K562 (cell line): ENCODE results near the gene CCDC136. TPM values are rescaled to one million over a fixed set of nuclear protein-coding genes. Genes with fewer than 3 reads are reported as not detected.

ENCODE experiments used
- HMGN3 ChIP-seq: IDR thresholded peaks from 2 replicates; pipeline ENCODE4 v1.6.1; 2011; ENCODE audit warnings: borderline replicate concordance, low read depth, mild to moderate bottlenecking, mixed read lengths, low read length; ENCODE audit not compliant: insufficient read length; ENCODE audit errors: extremely low read depth
- ZNF217 ChIP-seq: sonication (generic); formaldehyde crosslinking; IDR thresholded peaks from 2 replicates; pipeline ENCODE4 v1.8.0; 2022; ENCODE audit warnings: mild to moderate bottlenecking, missing genetic modification reagents
- ZNF41 ChIP-seq: fragments of 250-450 bp; sonication (Bioruptor Pico); conservative IDR thresholded peaks from 2 replicates; pipeline ENCODE4 v1.4.0; 2020; ENCODE audit warnings: mild to moderate bottlenecking
- ZNF764 ChIP-seq: fragments of 250-450 bp; sonication (Bioruptor Pico); IDR thresholded peaks from 2 replicates; pipeline ENCODE4 v1.4.0; 2020; ENCODE audit warnings: low read depth, mild to moderate bottlenecking, moderate library complexity
- ZNF79 ChIP-seq: fragments of 250-450 bp; sonication (Bioruptor Pico); IDR thresholded peaks from 2 replicates; pipeline ENCODE4 v1.4.0; 2020; ENCODE audit warnings: low read depth, mild to moderate bottlenecking, moderate library complexity
- polyA plus RNA-seq, 8 experiments: library from polyadenylated mRNA; depleted of rRNA in 4 of 8; stranded (reverse) in 5 of 8; unstranded in 3 of 8; fragments of >200 nt; fragmentation: Nextera tagmentation in 2 of 8; fragmentation: Illumina TruSeq in 1 of 8; extraction: Ambion mirVana in 2 of 8; extraction: Trizol in 1 of 8; gene quantifications; 2 replicates each; pipeline versions ENCODE4 v1.2.1 to v1.2.3, GENCODE V29; 2011 to 2014; ENCODE audit warnings: inconsistent platforms in 1 of 8, missing spikeins in 1 of 8
- total RNA-seq, 7 experiments: library from RNA; depleted of rRNA in 6 of 7; stranded (reverse); fragments of >200 nt in 6 of 7; fragmentation: Illumina TruSeq in 2 of 7; extraction: Trizol in 2 of 7; gene quantifications; 2 replicates each; pipeline versions ENCODE4 v1.2.1 to v1.2.3, GENCODE V29; 2011 to 2021; ENCODE audit warnings: low replicate concordance in 1 of 7
- TF ChIP-seq, protein P1 (sequence below), 2 experiments: fragments of 450-650 bp in 1 of 2; sonication (generic) in 1 of 2; formaldehyde crosslinking in 1 of 2; IDR thresholded peaks; 2 replicates each; pipeline versions ENCODE4 v1.7.1 to v1.9.0; 2016 to 2022; ENCODE audit warnings: inconsistent platforms in 1 of 2, mild to moderate bottlenecking in 1 of 2, missing genetic modification reagents in 1 of 2
- TF ChIP-seq, protein P2 (sequence below): fragments of 250-450 bp; sonication (Bioruptor Pico); IDR thresholded peaks from 2 replicates; pipeline ENCODE4 v1.5.0; 2020; ENCODE audit warnings: mild to moderate bottlenecking, borderline replicate concordance
- TF ChIP-seq, protein P3 (sequence below): fragments of 250-450 bp; sonication (Bioruptor Pico); IDR thresholded peaks from 2 replicates; pipeline ENCODE4 v1.4.0; 2020; ENCODE audit warnings: mild to moderate bottlenecking, moderate library complexity

The CCDC136 gene
- total and polyA plus RNA-seq, 9 of the 15 experiments (the other 6 are each of a cell fraction or from before 2014, with no cell fraction given), result 2.4 to 40.8 (median 26.5) TPM

DNA sequence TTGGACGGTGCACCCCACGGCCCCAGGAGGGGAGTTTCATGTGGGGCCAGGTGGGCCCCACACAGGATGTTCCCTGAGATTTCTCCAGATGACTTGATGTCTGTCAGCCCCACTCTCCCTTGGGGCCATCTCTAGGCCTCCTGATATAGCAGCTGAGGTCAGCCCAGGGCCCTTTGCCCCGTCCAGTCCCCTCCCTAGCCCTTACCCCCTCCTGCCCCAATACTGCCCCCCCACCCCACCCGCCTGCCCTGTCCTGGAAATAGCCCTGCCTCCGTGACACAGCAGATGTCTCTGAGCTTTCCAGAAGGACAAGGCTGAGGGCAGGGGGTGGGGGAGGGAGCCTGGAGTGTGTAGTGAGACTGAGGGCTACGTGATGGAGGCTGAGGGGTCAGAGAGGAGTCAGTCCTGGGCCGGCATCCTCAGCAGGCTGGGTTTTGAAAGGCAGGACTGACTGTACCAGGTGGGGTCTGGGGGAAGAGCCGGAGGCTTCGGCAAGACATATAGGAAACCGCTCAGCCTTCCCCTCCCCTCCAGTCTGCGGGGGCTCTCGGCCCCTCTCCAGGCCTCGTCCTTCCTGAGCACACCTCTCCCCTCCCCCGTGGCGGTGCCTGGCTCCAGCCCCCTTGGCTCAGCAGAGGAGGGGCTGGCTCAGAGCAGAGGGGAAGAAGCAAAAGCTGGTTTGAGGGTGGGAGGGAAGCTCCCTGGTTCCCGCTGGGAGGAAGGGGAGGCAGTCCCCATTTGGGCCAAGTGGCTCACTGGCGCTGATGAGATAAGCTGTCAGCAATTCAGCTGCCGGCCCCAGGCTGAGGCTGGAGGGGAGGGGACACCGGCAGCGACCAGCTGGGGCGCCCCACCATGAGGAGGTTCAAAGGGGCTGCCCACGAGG lies 40.5 kb downstream of the CCDC136 start (continued):
- TF ChIP-seq, protein P1, sequence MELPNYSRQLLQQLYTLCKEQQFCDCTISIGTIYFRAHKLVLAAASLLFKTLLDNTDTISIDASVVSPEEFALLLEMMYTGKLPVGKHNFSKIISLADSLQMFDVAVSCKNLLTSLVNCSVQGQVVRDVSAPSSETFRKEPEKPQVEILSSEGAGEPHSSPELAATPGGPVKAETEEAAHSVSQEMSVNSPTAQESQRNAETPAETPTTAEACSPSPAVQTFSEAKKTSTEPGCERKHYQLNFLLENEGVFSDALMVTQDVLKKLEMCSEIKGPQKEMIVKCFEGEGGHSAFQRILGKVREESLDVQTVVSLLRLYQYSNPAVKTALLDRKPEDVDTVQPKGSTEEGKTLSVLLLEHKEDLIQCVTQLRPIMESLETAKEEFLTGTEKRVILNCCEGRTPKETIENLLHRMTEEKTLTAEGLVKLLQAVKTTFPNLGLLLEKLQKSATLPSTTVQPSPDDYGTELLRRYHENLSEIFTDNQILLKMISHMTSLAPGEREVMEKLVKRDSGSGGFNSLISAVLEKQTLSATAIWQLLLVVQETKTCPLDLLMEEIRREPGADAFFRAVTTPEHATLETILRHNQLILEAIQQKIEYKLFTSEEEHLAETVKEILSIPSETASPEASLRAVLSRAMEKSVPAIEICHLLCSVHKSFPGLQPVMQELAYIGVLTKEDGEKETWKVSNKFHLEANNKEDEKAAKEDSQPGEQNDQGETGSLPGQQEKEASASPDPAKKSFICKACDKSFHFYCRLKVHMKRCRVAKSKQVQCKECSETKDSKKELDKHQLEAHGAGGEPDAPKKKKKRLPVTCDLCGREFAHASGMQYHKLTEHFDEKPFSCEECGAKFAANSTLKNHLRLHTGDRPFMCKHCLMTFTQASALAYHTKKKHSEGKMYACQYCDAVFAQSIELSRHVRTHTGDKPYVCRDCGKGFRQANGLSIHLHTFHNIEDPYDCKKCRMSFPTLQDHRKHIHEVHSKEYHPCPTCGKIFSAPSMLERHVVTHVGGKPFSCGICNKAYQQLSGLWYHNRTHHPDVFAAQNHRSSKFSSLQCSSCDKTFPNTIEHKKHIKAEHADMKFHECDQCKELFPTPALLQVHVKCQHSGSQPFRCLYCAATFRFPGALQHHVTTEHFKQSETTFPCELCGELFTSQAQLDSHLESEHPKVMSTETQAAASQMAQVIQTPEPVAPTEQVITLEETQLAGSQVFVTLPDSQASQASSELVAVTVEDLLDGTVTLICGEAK (IDR thresholded peaks at IDR 0.05), result 0 out of 2 replicates have a peak, but pooled peaks have one; percentile 34
- TF ChIP-seq, protein P1 (CRISPR knock-in tag; IDR thresholded peaks at IDR 0.05), result no peak
- TF ChIP-seq ZNF764 (CRISPR knock-in tag), result no peak
- TF ChIP-seq ZNF217, result no peak
- peak; percentile 73 for TF ChIP-seq HMGN3
- TF ChIP-seq, protein P2, sequence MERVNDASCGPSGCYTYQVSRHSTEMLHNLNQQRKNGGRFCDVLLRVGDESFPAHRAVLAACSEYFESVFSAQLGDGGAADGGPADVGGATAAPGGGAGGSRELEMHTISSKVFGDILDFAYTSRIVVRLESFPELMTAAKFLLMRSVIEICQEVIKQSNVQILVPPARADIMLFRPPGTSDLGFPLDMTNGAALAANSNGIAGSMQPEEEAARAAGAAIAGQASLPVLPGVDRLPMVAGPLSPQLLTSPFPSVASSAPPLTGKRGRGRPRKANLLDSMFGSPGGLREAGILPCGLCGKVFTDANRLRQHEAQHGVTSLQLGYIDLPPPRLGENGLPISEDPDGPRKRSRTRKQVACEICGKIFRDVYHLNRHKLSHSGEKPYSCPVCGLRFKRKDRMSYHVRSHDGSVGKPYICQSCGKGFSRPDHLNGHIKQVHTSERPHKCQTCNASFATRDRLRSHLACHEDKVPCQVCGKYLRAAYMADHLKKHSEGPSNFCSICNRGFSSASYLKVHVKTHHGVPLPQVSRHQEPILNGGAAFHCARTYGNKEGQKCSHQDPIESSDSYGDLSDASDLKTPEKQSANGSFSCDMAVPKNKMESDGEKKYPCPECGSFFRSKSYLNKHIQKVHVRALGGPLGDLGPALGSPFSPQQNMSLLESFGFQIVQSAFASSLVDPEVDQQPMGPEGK (CRISPR knock-in tag), result no peak
- TF ChIP-seq ZNF41 (CRISPR knock-in tag), result no peak
- no peak for TF ChIP-seq ZNF79 (CRISPR knock-in tag)
- TF ChIP-seq, protein P3, sequence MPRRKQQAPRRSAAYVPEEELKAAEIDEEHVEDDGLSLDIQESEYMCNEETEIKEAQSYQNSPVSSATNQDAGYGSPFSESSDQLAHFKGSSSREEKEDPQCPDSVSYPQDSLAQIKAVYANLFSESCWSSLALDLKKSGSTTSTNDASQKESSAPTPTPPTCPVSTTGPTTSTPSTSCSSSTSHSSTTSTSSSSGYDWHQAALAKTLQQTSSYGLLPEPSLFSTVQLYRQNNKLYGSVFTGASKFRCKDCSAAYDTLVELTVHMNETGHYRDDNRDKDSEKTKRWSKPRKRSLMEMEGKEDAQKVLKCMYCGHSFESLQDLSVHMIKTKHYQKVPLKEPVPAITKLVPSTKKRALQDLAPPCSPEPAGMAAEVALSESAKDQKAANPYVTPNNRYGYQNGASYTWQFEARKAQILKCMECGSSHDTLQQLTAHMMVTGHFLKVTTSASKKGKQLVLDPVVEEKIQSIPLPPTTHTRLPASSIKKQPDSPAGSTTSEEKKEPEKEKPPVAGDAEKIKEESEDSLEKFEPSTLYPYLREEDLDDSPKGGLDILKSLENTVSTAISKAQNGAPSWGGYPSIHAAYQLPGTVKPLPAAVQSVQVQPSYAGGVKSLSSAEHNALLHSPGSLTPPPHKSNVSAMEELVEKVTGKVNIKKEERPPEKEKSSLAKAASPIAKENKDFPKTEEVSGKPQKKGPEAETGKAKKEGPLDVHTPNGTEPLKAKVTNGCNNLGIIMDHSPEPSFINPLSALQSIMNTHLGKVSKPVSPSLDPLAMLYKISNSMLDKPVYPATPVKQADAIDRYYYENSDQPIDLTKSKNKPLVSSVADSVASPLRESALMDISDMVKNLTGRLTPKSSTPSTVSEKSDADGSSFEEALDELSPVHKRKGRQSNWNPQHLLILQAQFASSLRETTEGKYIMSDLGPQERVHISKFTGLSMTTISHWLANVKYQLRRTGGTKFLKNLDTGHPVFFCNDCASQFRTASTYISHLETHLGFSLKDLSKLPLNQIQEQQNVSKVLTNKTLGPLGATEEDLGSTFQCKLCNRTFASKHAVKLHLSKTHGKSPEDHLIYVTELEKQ (CRISPR knock-in tag), result no peak
